C4-2B (cell line): ENCODE data around the gene SCAMP1.
A peak's percentile ranks its signal among the peaks of the same experiment; 100 is the strongest.

Experiments
- H3K27ac ChIP-seq: fragments of 450-650 bp; 2 replicates; pipeline ENCODE4 v1.5.1; 2017
- ZFX ChIP-seq: fragments of 450-650 bp; IDR thresholded peaks from 2 replicates; pipeline ENCODE4 v1.6.1; 2017
- TF ChIP-seq, protein P1 (sequence below): fragments of 450-650 bp; conservative IDR thresholded peaks from 2 replicates; pipeline ENCODE4 v1.5.1; 2017; ENCODE audit warnings: mild to moderate bottlenecking

Gene SCAMP1

DNA sequence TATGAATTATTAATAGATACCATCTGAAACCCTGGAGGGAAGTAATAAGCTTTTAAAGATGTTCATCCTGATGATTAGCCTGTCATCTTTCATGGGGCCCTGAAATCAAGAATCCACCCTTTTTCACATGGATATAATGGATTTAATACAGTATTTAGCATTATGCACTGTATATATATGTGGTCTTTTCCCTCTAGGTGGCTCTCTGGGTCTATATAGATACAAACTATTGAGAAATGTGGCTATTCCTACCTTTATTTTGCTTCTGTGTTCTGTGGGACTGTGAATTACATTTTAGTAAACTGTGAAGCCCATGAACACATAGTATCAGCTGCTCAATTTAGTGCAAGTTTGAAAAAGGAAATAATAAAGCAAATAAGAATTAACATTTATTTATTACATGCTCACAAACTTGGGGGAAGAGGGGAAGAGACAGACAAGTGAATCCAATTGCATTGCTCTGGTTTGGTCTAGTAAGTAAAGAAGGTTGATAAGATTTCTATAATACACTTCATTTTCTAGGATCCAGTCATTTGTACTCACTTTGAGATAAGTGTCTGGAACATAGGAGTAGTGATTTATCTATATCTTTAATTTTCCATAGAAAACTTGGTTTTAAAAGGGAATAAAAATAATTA, 112.2 kb downstream of the SCAMP1 start:
- no peak overlapping the region for H3K27ac ChIP-seq
- TF ChIP-seq, protein P1, sequence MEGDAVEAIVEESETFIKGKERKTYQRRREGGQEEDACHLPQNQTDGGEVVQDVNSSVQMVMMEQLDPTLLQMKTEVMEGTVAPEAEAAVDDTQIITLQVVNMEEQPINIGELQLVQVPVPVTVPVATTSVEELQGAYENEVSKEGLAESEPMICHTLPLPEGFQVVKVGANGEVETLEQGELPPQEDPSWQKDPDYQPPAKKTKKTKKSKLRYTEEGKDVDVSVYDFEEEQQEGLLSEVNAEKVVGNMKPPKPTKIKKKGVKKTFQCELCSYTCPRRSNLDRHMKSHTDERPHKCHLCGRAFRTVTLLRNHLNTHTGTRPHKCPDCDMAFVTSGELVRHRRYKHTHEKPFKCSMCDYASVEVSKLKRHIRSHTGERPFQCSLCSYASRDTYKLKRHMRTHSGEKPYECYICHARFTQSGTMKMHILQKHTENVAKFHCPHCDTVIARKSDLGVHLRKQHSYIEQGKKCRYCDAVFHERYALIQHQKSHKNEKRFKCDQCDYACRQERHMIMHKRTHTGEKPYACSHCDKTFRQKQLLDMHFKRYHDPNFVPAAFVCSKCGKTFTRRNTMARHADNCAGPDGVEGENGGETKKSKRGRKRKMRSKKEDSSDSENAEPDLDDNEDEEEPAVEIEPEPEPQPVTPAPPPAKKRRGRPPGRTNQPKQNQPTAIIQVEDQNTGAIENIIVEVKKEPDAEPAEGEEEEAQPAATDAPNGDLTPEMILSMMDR = peak; percentile 44
- no peak for TF ChIP-seq ZFX

DNA sequence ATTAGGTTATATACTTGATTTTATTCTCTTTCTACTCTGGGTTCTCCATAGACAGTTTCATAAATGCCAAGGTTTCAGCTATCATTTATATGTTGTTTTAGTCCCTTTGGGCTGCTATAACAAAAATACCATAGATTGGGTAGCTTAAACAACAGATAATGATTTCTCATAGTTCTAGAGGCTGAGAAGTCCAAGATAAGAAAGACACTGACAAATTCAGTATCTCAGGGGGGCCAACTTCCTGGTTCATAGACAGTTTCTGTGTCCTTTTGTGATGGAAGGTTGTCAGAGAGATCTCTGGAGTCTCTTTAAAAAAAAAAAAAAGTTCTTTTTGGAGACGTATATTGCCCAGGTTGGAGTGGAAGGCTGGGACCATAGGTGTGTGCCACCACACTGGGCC, 113.3 kb downstream of the SCAMP1 start:
- no peak overlapping the region for H3K27ac ChIP-seq
- TF ChIP-seq, protein P1 = no peak
- TF ChIP-seq ZFX = no peak

DNA sequence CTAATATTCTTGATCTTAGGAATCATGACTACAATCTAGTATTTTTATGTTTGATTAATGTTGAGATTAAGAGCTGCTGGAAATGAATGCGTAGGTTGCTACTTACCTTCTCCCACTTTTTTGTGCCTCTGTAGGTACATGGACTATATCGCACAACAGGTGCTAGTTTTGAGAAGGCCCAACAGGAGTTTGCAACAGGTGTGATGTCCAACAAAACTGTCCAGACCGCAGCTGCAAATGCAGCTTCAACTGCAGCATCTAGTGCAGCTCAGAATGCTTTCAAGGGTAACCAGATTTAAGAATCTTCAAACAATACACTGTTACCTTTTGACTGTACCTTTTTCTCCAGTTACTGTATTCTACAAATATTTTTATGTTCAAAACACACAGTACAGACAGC, 115.0 kb downstream of the SCAMP1 start:
- H3K27ac ChIP-seq = no peak overlapping the region
- TF ChIP-seq ZFX = no peak
- TF ChIP-seq, protein P1 = no peak

DNA sequence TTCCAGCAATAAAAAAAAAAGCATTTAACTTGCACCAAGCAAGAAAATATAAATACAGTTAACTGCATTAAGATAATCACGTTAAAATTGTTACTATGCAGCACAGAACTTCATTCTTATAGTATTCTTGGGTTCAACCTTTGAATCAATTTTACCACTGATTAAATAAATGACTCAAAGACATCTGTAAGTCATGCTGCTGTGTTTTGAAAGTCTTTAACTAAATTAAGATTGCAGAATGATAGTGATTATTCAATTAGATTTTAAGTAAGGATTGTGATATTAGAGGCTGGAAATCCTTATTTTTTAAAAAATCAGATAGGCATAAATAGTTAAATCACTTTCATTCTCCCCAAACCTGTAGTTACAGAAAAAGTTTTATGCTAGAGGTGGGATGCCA, 116.4 kb downstream of the SCAMP1 start:
- TF ChIP-seq, protein P1 = no peak
- no peak for TF ChIP-seq ZFX
- no peak overlapping the region for H3K27ac ChIP-seq

DNA sequence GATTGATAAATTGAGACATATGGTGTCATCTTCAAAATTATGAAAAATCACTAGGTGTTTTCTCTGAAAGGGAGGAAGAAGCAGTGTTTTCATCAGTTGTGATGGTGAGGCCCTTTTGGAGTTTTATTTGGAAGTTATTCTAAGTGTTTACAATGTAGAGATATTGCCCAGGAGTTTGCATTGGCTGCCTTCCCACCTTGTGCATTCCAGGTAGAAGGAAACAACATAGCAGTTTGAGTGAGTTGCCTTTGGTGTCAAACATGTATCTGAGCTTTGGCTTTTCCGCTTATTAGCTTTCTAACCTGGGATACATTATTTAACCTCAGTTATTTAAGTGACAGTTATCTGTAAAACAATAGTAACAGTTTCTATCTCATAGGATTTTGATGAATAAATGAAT, 122.5 kb downstream of the SCAMP1 start:
- no peak overlapping the region for H3K27ac ChIP-seq
- TF ChIP-seq, protein P1 = no peak
- TF ChIP-seq ZFX = no peak

DNA sequence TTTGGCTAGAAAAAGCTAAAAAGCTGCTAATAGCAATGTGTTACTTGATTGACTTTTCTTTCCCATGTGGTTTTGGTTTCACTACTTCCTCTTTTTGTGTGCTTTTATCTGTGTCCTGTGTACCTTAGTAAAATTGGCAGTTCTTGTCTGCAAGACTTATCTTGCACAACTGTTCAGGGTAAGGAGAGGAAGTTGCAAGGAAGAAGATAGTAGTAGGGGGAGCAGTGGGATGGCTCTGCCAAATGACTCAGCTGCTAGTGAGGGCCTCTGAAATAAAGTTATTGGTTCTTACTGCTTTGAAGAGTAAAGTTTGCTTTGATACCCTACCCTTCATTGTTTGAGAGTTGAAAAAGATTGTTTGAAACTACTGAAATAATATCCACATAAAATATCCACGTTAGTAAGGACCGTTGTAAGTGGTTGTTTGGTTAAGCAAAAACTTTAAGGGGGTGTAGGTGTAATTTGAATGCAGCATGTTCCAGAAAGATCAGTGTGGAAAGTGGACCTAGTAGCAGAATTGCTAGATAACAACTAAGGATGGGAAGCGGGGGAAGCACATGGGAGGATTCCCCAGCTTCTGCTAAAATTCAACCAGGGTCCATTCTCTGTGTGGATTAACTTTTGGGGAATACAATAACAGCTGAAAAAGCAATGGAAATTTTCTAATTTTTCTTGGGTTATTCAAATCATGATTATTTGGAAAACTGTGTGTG, 123.5 kb downstream of the SCAMP1 start:
- H3K27ac ChIP-seq = no peak overlapping the region
- no peak for TF ChIP-seq ZFX
- TF ChIP-seq, protein P1 = no peak

DNA sequence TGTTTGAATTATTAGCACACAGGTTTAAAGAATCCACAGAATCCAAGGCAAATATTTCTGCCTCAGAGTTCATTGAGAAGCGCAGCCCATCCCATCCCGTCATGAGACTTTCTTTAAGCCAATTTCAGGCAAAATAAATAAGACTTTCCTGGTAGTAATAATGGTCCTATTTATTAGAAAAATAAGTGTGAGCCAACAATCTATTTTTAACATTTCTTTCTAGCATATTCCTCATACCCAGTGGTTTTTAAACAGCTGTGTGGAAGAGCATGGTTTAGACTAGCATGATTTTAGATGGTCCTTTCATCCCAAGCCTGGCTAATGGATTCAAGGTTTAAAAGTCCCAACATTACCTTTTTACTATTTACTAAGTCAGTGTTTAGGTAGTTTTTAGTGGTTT, 125.8 kb downstream of the SCAMP1 start:
- H3K27ac ChIP-seq = no peak overlapping the region
- TF ChIP-seq ZFX = no peak
- TF ChIP-seq, protein P1 = no peak
